Right ventricle myocardium superior (tissue), 1 donor: Measurements from ENCODE around the gene CT47C1. TPM values are rescaled to one million over a fixed set of nuclear protein-coding genes. Genes with fewer than 3 reads are reported as not detected.

Experiments
- total RNA-seq: library from RNA; stranded (reverse); fragmentation: NEBNext Ultra II Directional; extraction: Animal tissue kit (Norgen Biotek cat#: 25700); gene quantifications from one replicate; pipeline ENCODE4 v1.2.1, GENCODE V29; 2021
- donor health status: DM: no; HTN: yes; CAD: no; lungs with severe emphysema.

CT47C1 gene
- total RNA-seq, 1 donor from 2014 or later, result not detected

Other genes starting within 250 kb of the CT47C1 start
- gene ZCCHC12, start 249.2 kb upstream of the CT47C1 start, total RNA-seq, result not detected
- gene LONRF3, start 98.4 kb upstream of the CT47C1 start, total RNA-seq, result 2.9 TPM
- gene KIAA1210, start 54.8 kb downstream of the CT47C1 start, total RNA-seq, result not detected
- 15.0 TPM for gene PGRMC1, start 163.3 kb downstream of the CT47C1 start, total RNA-seq